IMR-90 (cell line): Measurements from ENCODE around the gene CLBA1. TPM values are rescaled to one million over a fixed set of nuclear protein-coding genes. Genes with fewer than 3 reads are reported as not detected.

Experiments
- ATAC-seq: fragments of 200-7000 bp; cut with Tn5 transposase; 2 replicates; pipeline ENCODE4 v1.9.1; 2020; ENCODE audit warnings: low read depth, mild to moderate bottlenecking, moderate library complexity
- BruUV-seq: library from RNA; stranded (reverse); fragments of 400-500 nt; replicated peaks from 2 replicates; lab custom pipeline; 2021; lab: Mats Ljungman, UMichigan
- CTCF ChIA-PET: fragments of 300-600 bp; formaldehyde crosslinking; extraction: SDS; loops from one replicate; lab custom pipeline; 2021; ENCODE audit warnings: antibody characterized with exemption; lab: Yijun Ruan, JAX
- POLR2A ChIA-PET: fragments of 300-600 bp; sonication (Branson Sonifier 250); formaldehyde crosslinking; loops from one replicate; lab custom pipeline; 2022; ENCODE audit warnings: antibody characterized with exemption; ENCODE audit not compliant: unreplicated experiment; lab: Charles Lee
- DNase-seq: peaks from one replicate; pipeline ENCODE4 v3.0.0; 2013
- H2AFZ ChIP-seq: replicated peaks from 2 replicates; pipeline ENCODE3; 2013; ENCODE audit warnings: low read length, mild to moderate bottlenecking; ENCODE audit not compliant: poor library complexity
- H2AK5ac ChIP-seq: 2 replicates; pipeline ENCODE4 v1.6.1; 2013; ENCODE audit warnings: low read depth, low read length, inconsistent platforms
- H2AK9ac ChIP-seq: replicated peaks from 2 replicates; pipeline ENCODE3; 2013; ENCODE audit warnings: mild to moderate bottlenecking, low read depth, low read length, moderate library complexity; ENCODE audit not compliant: poor library complexity
- H2BK120ac ChIP-seq: 2 replicates; pipeline ENCODE4 v1.6.1; 2013; ENCODE audit warnings: low read depth, low read length, inconsistent platforms
- H2BK15ac ChIP-seq: 3 replicates; pipeline ENCODE4 v1.6.1; 2013; ENCODE audit warnings: low read depth, low read length, inconsistent platforms
- H2BK20ac ChIP-seq: 2 replicates; pipeline ENCODE4 v1.6.1; 2013; ENCODE audit warnings: low read depth, mild to moderate bottlenecking, inconsistent platforms, low read length, moderate library complexity
- H2BK5ac ChIP-seq: 2 replicates; pipeline ENCODE4 v1.6.1; 2013; ENCODE audit warnings: mild to moderate bottlenecking, low read depth, low read length, inconsistent platforms; ENCODE audit not compliant: poor library complexity, severe bottlenecking
- H3K14ac ChIP-seq: replicated peaks from 2 replicates; pipeline ENCODE4 v1.6.1; 2013; ENCODE audit warnings: low read depth, low read length, inconsistent platforms
- H3K18ac ChIP-seq: 2 replicates; pipeline ENCODE4 v1.6.1; 2013; ENCODE audit warnings: low read depth, low read length, control low read depth
- H3K23ac ChIP-seq: 2 replicates; pipeline ENCODE4 v1.6.1; 2013; ENCODE audit warnings: low read depth, low read length, inconsistent platforms
- H3K27ac ChIP-seq: 2 replicates; pipeline ENCODE4 v1.5.1; 2013; ENCODE audit warnings: mild to moderate bottlenecking, control low read depth, low read length; ENCODE audit not compliant: insufficient read depth
- H3K27me3 ChIP-seq: 2 replicates; pipeline ENCODE4 v1.6.1; 2013; ENCODE audit warnings: low read length; ENCODE audit not compliant: control insufficient read depth, insufficient read depth
- H3K36me3 ChIP-seq: 2 replicates; pipeline ENCODE4 v1.6.1; 2013; ENCODE audit warnings: low read length, mixed read lengths; ENCODE audit not compliant: control insufficient read depth, insufficient read depth
- H3K4ac ChIP-seq: 2 replicates; pipeline ENCODE4 v1.6.1; 2013; ENCODE audit warnings: low read depth, low read length, inconsistent platforms
- H3K4me1 ChIP-seq: 2 replicates; pipeline ENCODE4 v1.6.1; 2013; ENCODE audit warnings: low read length, mixed read lengths; ENCODE audit not compliant: control insufficient read depth, insufficient read depth
- H3K4me2 ChIP-seq: 2 replicates; pipeline ENCODE4 v1.6.1; 2013; ENCODE audit warnings: low read depth, mild to moderate bottlenecking, control low read depth, low read length, moderate library complexity
- H3K4me3 ChIP-seq: 2 replicates; pipeline ENCODE4 v1.5.1; 2013; ENCODE audit warnings: low read depth, mild to moderate bottlenecking, control low read depth, low read length, moderate library complexity; ENCODE audit not compliant: insufficient read depth
- H3K56ac ChIP-seq: 2 replicates; pipeline ENCODE4 v1.6.1; 2013; ENCODE audit warnings: low read length, inconsistent platforms; ENCODE audit not compliant: insufficient read depth; ENCODE audit errors: extremely low read depth
- H3K79me1 ChIP-seq, 2 experiments: 2 replicates each; pipeline ENCODE4 v1.6.1; 2013; ENCODE audit warnings: low read length in 2 of 2, inconsistent platforms in 1 of 2, low read depth in 1 of 2
- H3K9ac ChIP-seq: 2 replicates; pipeline ENCODE4 v1.6.1; 2013; ENCODE audit warnings: low read depth, low read length, control low read depth
- H3K9me1 ChIP-seq: 2 replicates; pipeline ENCODE4 v1.6.1; 2013; ENCODE audit warnings: low read length, inconsistent platforms; ENCODE audit not compliant: insufficient read depth
- H3K9me3 ChIP-seq: 2 replicates; pipeline ENCODE4 v1.6.1; 2013; ENCODE audit warnings: low read length; ENCODE audit not compliant: control insufficient read depth, insufficient read depth
- H4K20me1 ChIP-seq: 2 replicates; pipeline ENCODE4 v1.6.1; 2013; ENCODE audit warnings: low read length, inconsistent platforms; ENCODE audit not compliant: insufficient read depth
- H4K5ac ChIP-seq: 2 replicates; pipeline ENCODE4 v1.6.1; 2013; ENCODE audit warnings: mild to moderate bottlenecking, low read depth, low read length, control low read depth
- H4K8ac ChIP-seq, 2 experiments: 2 replicates each; pipeline ENCODE4 v1.6.1; 2013; ENCODE audit warnings: low read depth in 2 of 2, low read length in 2 of 2, control low read depth in 1 of 2, inconsistent platforms in 1 of 2
- H4K91ac ChIP-seq: 2 replicates; pipeline ENCODE4 v1.6.1; 2013; ENCODE audit warnings: low read depth, low read length, inconsistent platforms; ENCODE audit not compliant: insufficient read depth
- CHD1 ChIP-seq: IDR thresholded peaks from 2 replicates; pipeline ENCODE4 v1.6.1; 2012; ENCODE audit warnings: low read depth, low read length, improper control_type of control experiment
- POLR2A ChIP-seq: IDR thresholded peaks from 2 replicates; pipeline ENCODE4 v1.6.1; 2012; ENCODE audit warnings: mild to moderate bottlenecking, low read depth, low read length
- WGBS, 2 experiments: methylation state at CpG; one replicate each; pipeline versions ENCODE4 v1.1.5 to v1.1.7; 2013; ENCODE audit warnings: missing lambda C conversion rate in 2 of 2; ENCODE audit not compliant: insufficient read length in 1 of 2; ENCODE audit errors: extremely low coverage in 2 of 2; 5-methylcytosine and 5-hydroxymethylcytosine counted together
- dilution Hi-C: fragments of 300-500 bp; cut with HindIII; formaldehyde crosslinking; loops from one replicate; pipeline ENCODE4 v1.14.3; 2018; ENCODE audit warnings: low sequenced_read_pairs; ENCODE audit not compliant: unreplicated experiment
- in situ Hi-C: fragments of 300-500 bp; cut with MboI; formaldehyde crosslinking; loops from 3 replicates; pipeline ENCODE4 v1.14.3; 2019; ENCODE audit warnings: low sequenced_read_pairs, inconsistent platforms, mixed read lengths
- intact Hi-C: fragments of 100-400 bp; cut with micrococcal nuclease; formaldehyde crosslinking; loops from 2 replicates; pipeline ENCODE4 v1.10.0; 2022
- polyA plus RNA-seq, 3 experiments: library from polyadenylated mRNA; depleted of rRNA; stranded (reverse); fragments of >200 nt; gene quantifications; 2 replicates each; pipeline ENCODE4 v1.2.3, GENCODE V29; 2012; ENCODE audit warnings: low replicate concordance in 1 of 3
- total RNA-seq: library from RNA; depleted of rRNA; stranded (reverse); fragments of >200 nt; gene quantifications from 2 replicates; pipeline ENCODE4 v1.2.3, GENCODE V29; 2012

Gene CLBA1
- total and polyA plus RNA-seq, 2 of the 4 experiments (the other 2 are of a cell fraction): 2.7 to 6.2 TPM

DNA sequence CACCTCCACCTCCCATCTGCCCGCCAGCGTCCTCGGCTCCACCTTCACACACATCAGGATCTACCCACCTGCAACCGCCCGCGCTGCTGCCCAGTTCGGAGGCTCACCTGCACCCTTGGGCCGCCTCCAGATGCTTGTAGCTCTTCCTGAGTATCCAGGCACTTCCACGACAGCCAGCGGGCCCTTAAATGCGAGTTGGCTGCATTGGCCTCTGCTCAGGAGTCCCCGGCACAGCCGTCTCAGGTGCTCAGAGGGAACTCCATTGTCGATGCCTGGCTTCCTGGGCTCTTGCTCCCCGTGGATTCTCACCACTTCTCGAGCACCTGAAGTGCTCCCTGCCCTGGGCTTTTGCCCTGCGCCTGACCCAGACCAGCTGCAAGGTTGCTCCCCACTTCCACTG lies 57.2 kb downstream of the CLBA1 start:
- dilution Hi-C loops: no loop called here
- Histone ChIP-seq H3K14ac (no peak overlapping the region), H3K56ac (no peak overlapping the region), H3K9ac (no peak overlapping the region), H4K20me1 (no peaks in the 10 kb centered on the region), H4K8ac (no peak overlapping the region), H3K27ac (no peak overlapping the region), H3K9me3 (no peaks in the 10 kb centered on the region; the same call in 1 of the 2 replicates), H2BK5ac (no peak overlapping the region), H3K4me2 (no peak overlapping the region), H3K18ac (no peak overlapping the region), H2AK9ac (no peak overlapping the region), H4K5ac (no peak overlapping the region), H3K9me1 (no peaks in the 10 kb centered on the region), H2BK120ac (no peak overlapping the region), H3K4ac (no peak overlapping the region), H3K4me3 (no peak overlapping the region), H2AK5ac (no peak overlapping the region), H2BK20ac (no peak overlapping the region), H3K4me1 (no peaks in the 10 kb centered on the region), H3K79me1 (no peaks in the 10 kb centered on the region), H4K91ac (no peak overlapping the region), H2BK15ac (no peak overlapping the region), H3K23ac (no peak overlapping the region), H2AFZ (no peak overlapping the region), H3K27me3 (peaks cover 10% of the 10 kb centered on the region), H3K36me3 (no peaks in the 10 kb centered on the region)
- BruUV-seq: no TSS peak
- 88% methylated on average over 14 of the region's 17 CpGs; no CpG with 5 or more reads in 1 of the 2 experiments for WGBS, 2 experiments
- intact Hi-C loops: no loop called here
- ChIA-PET CTCF (interaction anchor here (0.6 kb wide), 1 partner anchor 69 kb away, joined by 3 read pairs; no protein-coding TSS in a partner anchor), POLR2A (no interaction called here)
- ATAC-seq: no peak
- no peak for DNase-seq
- in situ Hi-C loops: no loop called here
- no peak for TF ChIP-seq POLR2A
- TF ChIP-seq CHD1: no peak
